Suprapubic skin (tissue), 3 donors: ENCODE measurements around the gene STON2.

Experiments
- EP300 ChIP-seq: sonication (generic); formaldehyde crosslinking; IDR thresholded peaks from one replicate; pipeline ENCODE4 v1.6.1; 2017; ENCODE audit warnings: antibody characterized with exemption
- POLR2A ChIP-seq, 2 donors: fragments of 450-650 bp; IDR thresholded peaks; one replicate each; pipeline ENCODE4 v1.6.1; 2017; ENCODE audit warnings: antibody characterized with exemption in 2 of 2, mild to moderate bottlenecking in 2 of 2, moderate library complexity in 2 of 2
- TF ChIP-seq, protein P1 (sequence below), 2 donors: fragments of 200-600 bp in 1 of 2; fragments of 450-650 bp in 1 of 2; sonication (generic) in 1 of 2; IDR thresholded peaks; one replicate each; pipeline ENCODE4 v1.5.1; 2016 to 2019; ENCODE audit warnings: antibody characterized with exemption in 2 of 2, mild to moderate bottlenecking in 1 of 2, moderate library complexity in 1 of 2

- TF ChIP-seq, protein P1, sequence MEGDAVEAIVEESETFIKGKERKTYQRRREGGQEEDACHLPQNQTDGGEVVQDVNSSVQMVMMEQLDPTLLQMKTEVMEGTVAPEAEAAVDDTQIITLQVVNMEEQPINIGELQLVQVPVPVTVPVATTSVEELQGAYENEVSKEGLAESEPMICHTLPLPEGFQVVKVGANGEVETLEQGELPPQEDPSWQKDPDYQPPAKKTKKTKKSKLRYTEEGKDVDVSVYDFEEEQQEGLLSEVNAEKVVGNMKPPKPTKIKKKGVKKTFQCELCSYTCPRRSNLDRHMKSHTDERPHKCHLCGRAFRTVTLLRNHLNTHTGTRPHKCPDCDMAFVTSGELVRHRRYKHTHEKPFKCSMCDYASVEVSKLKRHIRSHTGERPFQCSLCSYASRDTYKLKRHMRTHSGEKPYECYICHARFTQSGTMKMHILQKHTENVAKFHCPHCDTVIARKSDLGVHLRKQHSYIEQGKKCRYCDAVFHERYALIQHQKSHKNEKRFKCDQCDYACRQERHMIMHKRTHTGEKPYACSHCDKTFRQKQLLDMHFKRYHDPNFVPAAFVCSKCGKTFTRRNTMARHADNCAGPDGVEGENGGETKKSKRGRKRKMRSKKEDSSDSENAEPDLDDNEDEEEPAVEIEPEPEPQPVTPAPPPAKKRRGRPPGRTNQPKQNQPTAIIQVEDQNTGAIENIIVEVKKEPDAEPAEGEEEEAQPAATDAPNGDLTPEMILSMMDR (IDR thresholded peaks at IDR 0.05) = no peak
- TF ChIP-seq EP300 (no peak), POLR2A (IDR thresholded peaks at IDR 0.05) (no peak)
These were observed 134.4 kb downstream of the STON2 start for GRCh38 chr14:81265636-81266169.
